Ectodermal cell (in vitro differentiated cells): ENCODE results near the gene APOBR.

Experiments used
- H3K27ac ChIP-seq: 2 replicates; pipeline ENCODE4 v1.7.0; 2013; ENCODE audit warnings: mild to moderate bottlenecking, low read depth, low read length; ENCODE audit not compliant: insufficient read depth, poor library complexity, severe bottlenecking
- H3K27me3 ChIP-seq: 2 replicates; pipeline ENCODE4 v1.7.0; 2013; ENCODE audit warnings: mild to moderate bottlenecking, low read length; ENCODE audit not compliant: insufficient read depth, control insufficient read depth, poor library complexity, severe bottlenecking
- H3K36me3 ChIP-seq: one replicate; pipeline ENCODE4 v1.7.0; 2013; ENCODE audit warnings: low read length; ENCODE audit not compliant: control insufficient read depth, insufficient read depth
- H3K4me1 ChIP-seq: one replicate; pipeline ENCODE4 v1.7.0; 2013; ENCODE audit warnings: low read length; ENCODE audit not compliant: control insufficient read depth, insufficient read depth
- H3K4me3 ChIP-seq: 2 replicates; pipeline ENCODE4 v1.7.0; 2013; ENCODE audit warnings: low read depth, low read length, control low read depth; ENCODE audit not compliant: insufficient read depth
- H3K9me3 ChIP-seq: 2 replicates; pipeline ENCODE4 v1.7.0; 2013; ENCODE audit warnings: mild to moderate bottlenecking, low read length, moderate library complexity; ENCODE audit not compliant: control insufficient read depth
- WGBS, 2 experiments: methylation state at CpG; one replicate each; pipeline ENCODE4 v1.1.7; 2013; ENCODE audit warnings: missing lambda C conversion rate in 2 of 2; 5-methylcytosine and 5-hydroxymethylcytosine counted together

APOBR gene

GRCh38 chr16:28486266-28486665 is 8.2 kb upstream of the APOBR start:
- WGBS, 2 experiments = 90 to 97% methylated on average over 5 of the region's 5 CpGs
- Histone ChIP-seq H3K27me3 (no peaks in the 10 kb centered on the region), H3K4me3 (no peak overlapping the region), H3K36me3 (peaks cover 5% of the 10 kb centered on the region), H3K9me3 (no peaks in the 10 kb centered on the region), H3K4me1 (no peaks in the 10 kb centered on the region), H3K27ac (no peak overlapping the region)

GRCh38 chr16:28491230-28491969 is 3.0 kb upstream of the APOBR start:
- Histone ChIP-seq H3K27ac (no peak overlapping the region), H3K27me3 (no peaks in the 10 kb centered on the region), H3K4me1 (no peaks in the 10 kb centered on the region), H3K9me3 (no peaks in the 10 kb centered on the region), H3K4me3 (peak overlapping the region; percentile 84), H3K36me3 (no peaks in the 10 kb centered on the region)
- 1% methylated on average over 42 of the region's 42 CpGs for WGBS, 2 experiments

GRCh38 chr16:28491970-28492474 is 2.4 kb upstream of the APOBR start, which contains the start of gene CLN3:
CLN3 (minus strand) TSS chr16:28492074; CDS start chr16:28491759, 315 bp downstream.
- Histone ChIP-seq H3K36me3 (no peaks in the 10 kb centered on the region), H3K27ac (peak within 1 kb of the TSS; percentile 83), H3K27me3 (no peaks in the 10 kb centered on the region), H3K4me3 (peak within 1 kb of the TSS; percentile 84), H3K9me3 (no peaks in the 10 kb centered on the region), H3K4me1 (no peaks in the 10 kb centered on the region)
- WGBS, 2 experiments = 0 to 1% methylated on average over 21 of the region's 21 CpGs

GRCh38 chr16:28492511-28492910 is 1.9 kb upstream of the APOBR start:
- WGBS, 2 experiments = 67 to 69% methylated on average over 4 of the region's 4 CpGs
- no peak overlapping the region for H3K27ac ChIP-seq
- H3K9me3 ChIP-seq = no peaks in the 10 kb centered on the region
- H3K27me3 ChIP-seq = no peaks in the 10 kb centered on the region
- no peaks in the 10 kb centered on the region for H3K36me3 ChIP-seq
- peak overlapping the region; percentile 84 for H3K4me3 ChIP-seq
- no peaks in the 10 kb centered on the region for H3K4me1 ChIP-seq

GRCh38 chr16:28495098-28495793 is 803 bp downstream of the APOBR start:
- no peaks in the 10 kb centered on the region for H3K36me3 ChIP-seq
- no peaks in the 10 kb centered on the region for H3K4me1 ChIP-seq
- no peaks in the 10 kb centered on the region for H3K27me3 ChIP-seq
- H3K9me3 ChIP-seq = no peaks in the 10 kb centered on the region
- no peak overlapping the region for H3K4me3 ChIP-seq
- WGBS, 2 experiments = 87 to 89% methylated on average over 13 of the region's 13 CpGs
- H3K27ac ChIP-seq = no peak overlapping the region

GRCh38 chr16:28495795-28496749 is 1.6 kb downstream of the APOBR start:
- no peaks in the 10 kb centered on the region for H3K27me3 ChIP-seq
- H3K4me3 ChIP-seq = no peak overlapping the region
- H3K4me1 ChIP-seq = no peaks in the 10 kb centered on the region
- 85 to 88% methylated on average over 20 of the region's 20 CpGs for WGBS, 2 experiments
- no peak overlapping the region for H3K27ac ChIP-seq
- H3K36me3 ChIP-seq = no peaks in the 10 kb centered on the region
- H3K9me3 ChIP-seq = no peaks in the 10 kb centered on the region

- Histone ChIP-seq H3K4me1 (no peaks in the 10 kb centered on the region), H3K9me3 (no peaks in the 10 kb centered on the region), H3K27me3 (no peaks in the 10 kb centered on the region), H3K36me3 (no peaks in the 10 kb centered on the region), H3K4me3 (no peak overlapping the region), H3K27ac (no peak overlapping the region)
- WGBS, 2 experiments = 87 to 88% methylated on average over 19 of the region's 19 CpGs
Observed at GRCh38 chr16:28496844-28497243, 2.4 kb downstream of the APOBR start.

GRCh38 chr16:28497386-28497785 is 2.9 kb downstream of the APOBR start:
- no peaks in the 10 kb centered on the region for H3K4me1 ChIP-seq

GRCh38 chr16:28497861-28498599 is 3.6 kb downstream of the APOBR start:
- 90% methylated on average over 33 of the region's 33 CpGs for WGBS, 2 experiments
- Histone ChIP-seq H3K4me3 (no peak overlapping the region), H3K27ac (no peak overlapping the region), H3K9me3 (no peaks in the 10 kb centered on the region), H3K36me3 (no peaks in the 10 kb centered on the region), H3K4me1 (no peaks in the 10 kb centered on the region), H3K27me3 (no peaks in the 10 kb centered on the region)

More at GRCh38 chr16:28497386-28497785, 2.9 kb downstream of the APOBR start:
- Histone ChIP-seq H3K27me3 (no peaks in the 10 kb centered on the region), H3K9me3 (no peaks in the 10 kb centered on the region), H3K36me3 (no peaks in the 10 kb centered on the region), H3K4me3 (no peak overlapping the region), H3K27ac (no peak overlapping the region)
- WGBS, 2 experiments = 92 to 94% methylated on average over 9 of the region's 9 CpGs
